Skeletal muscle tissue (tissue), 1 donor: ENCODE results near the gene OLIG2. TPM values are rescaled to one million over a fixed set of nuclear protein-coding genes. Genes with fewer than 3 reads are reported as not detected.

Experiments used
- total RNA-seq: library from RNA; depleted of rRNA; stranded (reverse); fragments of >200 nt; gene quantifications from one replicate; pipeline ENCODE4 v1.2.3, GENCODE V29; 2014

The OLIG2 gene
- total RNA-seq, 1 donor from 2014 or later = not detected

Other genes starting within 250 kb of the OLIG2 start
- gene OLIG1, start 44.2 kb downstream of the OLIG2 start, total RNA-seq = not detected
- 5.7 TPM for gene IFNAR2, start 204.0 kb downstream of the OLIG2 start, total RNA-seq
- gene IL10RB, start 240.4 kb downstream of the OLIG2 start, total RNA-seq = 23.0 TPM